Ishikawa (cell line): ENCODE results near the gene GDF10.

Experiments used
- CEBPB ChIP-seq: IDR thresholded peaks from 2 replicates; pipeline ENCODE4 v1.6.1; 2012
- CREB1 ChIP-seq: IDR thresholded peaks from 2 replicates; pipeline ENCODE4 v1.6.1; 2012; ENCODE audit warnings: low read depth
- EGR1 ChIP-seq: IDR thresholded peaks from 2 replicates; pipeline ENCODE4 v1.6.1; 2012
- EP300 ChIP-seq: IDR thresholded peaks from 2 replicates; pipeline ENCODE4 v1.6.1; 2012; ENCODE audit warnings: borderline replicate concordance
- FOXM1 ChIP-seq: IDR thresholded peaks from 2 replicates; pipeline ENCODE4 v1.6.1; 2012; ENCODE audit warnings: low read depth, borderline replicate concordance
- NFIC ChIP-seq: IDR thresholded peaks from 2 replicates; pipeline ENCODE4 v1.6.1; 2012
- RAD21 ChIP-seq: IDR thresholded peaks from 2 replicates; pipeline ENCODE4 v1.6.1; 2012; ENCODE audit warnings: low read depth
- TAF1 ChIP-seq: IDR thresholded peaks from 2 replicates; pipeline ENCODE4 v1.6.1; 2012; ENCODE audit warnings: low read depth, mild to moderate bottlenecking
- TCF12 ChIP-seq: IDR thresholded peaks from 2 replicates; pipeline ENCODE4 v1.6.1; 2012; ENCODE audit warnings: low read depth
- TEAD4 ChIP-seq: IDR thresholded peaks from 2 replicates; pipeline ENCODE4 v1.6.1; 2012
- YY1 ChIP-seq: IDR thresholded peaks from 2 replicates; pipeline ENCODE4 v1.6.1; 2012; ENCODE audit warnings: low read depth
- ZBTB7A ChIP-seq: IDR thresholded peaks from 2 replicates; pipeline ENCODE4 v1.6.1; 2012; ENCODE audit warnings: low read depth
- TF ChIP-seq, protein P1 (sequence below): IDR thresholded peaks from 2 replicates; pipeline ENCODE4 v1.6.1; 2012
- TF ChIP-seq, protein P2 (sequence below): IDR thresholded peaks from 2 replicates; pipeline ENCODE4 v1.6.1; 2012; ENCODE audit warnings: low read depth, mild to moderate bottlenecking
- TF ChIP-seq, protein P3 (sequence below): IDR thresholded peaks from 2 replicates; pipeline ENCODE4 v1.6.1; 2012

Gene GDF10

DNA sequence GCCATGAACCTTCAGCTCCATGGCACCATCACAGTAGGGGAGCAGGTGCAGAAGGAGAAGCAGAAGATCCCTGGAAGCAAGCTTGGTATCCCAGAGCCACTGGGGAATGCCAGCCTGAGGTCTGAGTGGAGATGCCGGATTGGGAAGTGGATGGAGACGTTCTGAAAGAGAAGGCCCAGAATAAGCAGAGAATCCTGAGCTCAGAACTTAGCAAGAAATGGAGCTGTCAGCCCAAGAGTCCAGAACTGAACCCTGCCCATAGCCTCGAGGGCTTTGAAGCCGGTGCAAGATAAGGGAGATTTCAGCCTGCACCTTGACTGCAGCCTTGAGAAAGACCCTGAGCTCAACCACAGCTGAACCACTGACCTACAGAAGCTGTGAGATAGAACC, 13.9 kb upstream of the GDF10 start:
- no peak for TF ChIP-seq FOXM1

DNA sequence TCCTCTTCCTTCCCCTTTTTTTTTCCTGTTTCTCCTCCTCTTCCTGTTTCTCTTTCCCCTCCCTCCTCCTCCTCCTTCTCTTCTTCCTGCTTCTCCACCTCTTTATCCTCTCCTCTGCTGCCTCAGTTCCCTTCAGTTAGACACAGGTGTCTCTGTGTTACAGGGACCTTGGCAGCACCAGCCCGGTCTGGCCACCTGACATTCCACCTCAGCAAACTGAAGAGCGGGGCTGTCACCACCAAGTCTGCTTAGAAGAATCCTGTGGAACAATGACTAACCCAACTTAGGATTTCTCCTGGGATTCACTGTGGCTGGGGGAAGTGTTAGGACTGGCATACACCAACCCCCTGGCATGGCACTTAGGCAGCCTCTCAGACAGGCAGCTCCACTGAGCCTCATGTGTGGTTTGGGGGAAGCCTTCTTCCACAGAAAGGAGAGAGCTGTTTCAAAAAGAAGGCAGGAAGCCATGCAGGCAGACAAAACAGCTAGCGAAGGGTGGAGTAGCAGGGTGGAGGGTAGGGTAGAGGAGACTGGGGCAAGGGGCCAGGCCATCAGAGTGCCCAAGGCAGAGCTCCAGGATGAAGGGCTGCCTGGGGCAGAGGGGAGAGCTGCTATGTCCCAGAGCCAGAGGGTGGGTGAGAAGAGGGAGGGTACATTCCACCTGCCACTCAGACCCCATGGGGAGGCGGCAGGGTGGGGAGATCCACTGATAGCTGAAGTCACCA, 13.2 kb upstream of the GDF10 start:
- TF ChIP-seq NFIC, result no peak
- no peak for TF ChIP-seq TCF12
- no peak for TF ChIP-seq EGR1
- no peak for TF ChIP-seq EP300
- no peak for TF ChIP-seq TEAD4
- no peak for TF ChIP-seq CREB1
- TF ChIP-seq, protein P1, sequence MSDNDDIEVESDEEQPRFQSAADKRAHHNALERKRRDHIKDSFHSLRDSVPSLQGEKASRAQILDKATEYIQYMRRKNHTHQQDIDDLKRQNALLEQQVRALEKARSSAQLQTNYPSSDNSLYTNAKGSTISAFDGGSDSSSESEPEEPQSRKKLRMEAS, result no peak

DNA sequence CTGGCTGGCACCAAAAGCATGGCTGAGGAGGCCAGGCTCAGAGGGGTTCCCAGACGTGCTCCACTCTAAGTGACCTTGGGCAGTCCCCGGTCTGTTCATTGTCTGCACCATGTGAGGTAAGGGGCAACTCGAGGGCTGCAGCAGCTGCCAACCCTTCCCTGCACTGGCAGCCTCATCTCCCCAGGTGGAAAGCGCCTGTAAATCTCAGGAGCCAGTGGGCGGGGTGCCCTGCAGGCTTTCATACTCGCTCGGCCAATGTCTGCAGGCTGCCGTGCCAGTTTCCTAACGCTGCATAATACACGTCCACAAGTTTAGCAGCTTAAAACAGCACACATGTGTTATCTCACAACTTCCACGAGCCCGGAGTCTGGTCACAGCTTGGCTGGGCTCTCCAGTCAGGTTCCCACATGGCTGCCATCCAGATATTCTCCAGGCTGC, 12.6 kb upstream of the GDF10 start:
- TF ChIP-seq TEAD4 (no peak), RAD21 (no peak), NFIC (no peak), ZBTB7A (no peak), EP300 (no peak), CEBPB (no peak), EGR1 (no peak), CREB1 (no peak), FOXM1 (no peak), YY1 (no peak), TAF1 (no peak), TCF12 (no peak)
- TF ChIP-seq, protein P2, sequence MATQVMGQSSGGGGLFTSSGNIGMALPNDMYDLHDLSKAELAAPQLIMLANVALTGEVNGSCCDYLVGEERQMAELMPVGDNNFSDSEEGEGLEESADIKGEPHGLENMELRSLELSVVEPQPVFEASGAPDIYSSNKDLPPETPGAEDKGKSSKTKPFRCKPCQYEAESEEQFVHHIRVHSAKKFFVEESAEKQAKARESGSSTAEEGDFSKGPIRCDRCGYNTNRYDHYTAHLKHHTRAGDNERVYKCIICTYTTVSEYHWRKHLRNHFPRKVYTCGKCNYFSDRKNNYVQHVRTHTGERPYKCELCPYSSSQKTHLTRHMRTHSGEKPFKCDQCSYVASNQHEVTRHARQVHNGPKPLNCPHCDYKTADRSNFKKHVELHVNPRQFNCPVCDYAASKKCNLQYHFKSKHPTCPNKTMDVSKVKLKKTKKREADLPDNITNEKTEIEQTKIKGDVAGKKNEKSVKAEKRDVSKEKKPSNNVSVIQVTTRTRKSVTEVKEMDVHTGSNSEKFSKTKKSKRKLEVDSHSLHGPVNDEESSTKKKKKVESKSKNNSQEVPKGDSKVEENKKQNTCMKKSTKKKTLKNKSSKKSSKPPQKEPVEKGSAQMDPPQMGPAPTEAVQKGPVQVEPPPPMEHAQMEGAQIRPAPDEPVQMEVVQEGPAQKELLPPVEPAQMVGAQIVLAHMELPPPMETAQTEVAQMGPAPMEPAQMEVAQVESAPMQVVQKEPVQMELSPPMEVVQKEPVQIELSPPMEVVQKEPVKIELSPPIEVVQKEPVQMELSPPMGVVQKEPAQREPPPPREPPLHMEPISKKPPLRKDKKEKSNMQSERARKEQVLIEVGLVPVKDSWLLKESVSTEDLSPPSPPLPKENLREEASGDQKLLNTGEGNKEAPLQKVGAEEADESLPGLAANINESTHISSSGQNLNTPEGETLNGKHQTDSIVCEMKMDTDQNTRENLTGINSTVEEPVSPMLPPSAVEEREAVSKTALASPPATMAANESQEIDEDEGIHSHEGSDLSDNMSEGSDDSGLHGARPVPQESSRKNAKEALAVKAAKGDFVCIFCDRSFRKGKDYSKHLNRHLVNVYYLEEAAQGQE, result no peak
- TF ChIP-seq, protein P1, result no peak
- TF ChIP-seq, protein P3, sequence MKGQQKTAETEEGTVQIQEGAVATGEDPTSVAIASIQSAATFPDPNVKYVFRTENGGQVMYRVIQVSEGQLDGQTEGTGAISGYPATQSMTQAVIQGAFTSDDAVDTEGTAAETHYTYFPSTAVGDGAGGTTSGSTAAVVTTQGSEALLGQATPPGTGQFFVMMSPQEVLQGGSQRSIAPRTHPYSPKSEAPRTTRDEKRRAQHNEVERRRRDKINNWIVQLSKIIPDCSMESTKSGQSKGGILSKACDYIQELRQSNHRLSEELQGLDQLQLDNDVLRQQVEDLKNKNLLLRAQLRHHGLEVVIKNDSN, result no peak

DNA sequence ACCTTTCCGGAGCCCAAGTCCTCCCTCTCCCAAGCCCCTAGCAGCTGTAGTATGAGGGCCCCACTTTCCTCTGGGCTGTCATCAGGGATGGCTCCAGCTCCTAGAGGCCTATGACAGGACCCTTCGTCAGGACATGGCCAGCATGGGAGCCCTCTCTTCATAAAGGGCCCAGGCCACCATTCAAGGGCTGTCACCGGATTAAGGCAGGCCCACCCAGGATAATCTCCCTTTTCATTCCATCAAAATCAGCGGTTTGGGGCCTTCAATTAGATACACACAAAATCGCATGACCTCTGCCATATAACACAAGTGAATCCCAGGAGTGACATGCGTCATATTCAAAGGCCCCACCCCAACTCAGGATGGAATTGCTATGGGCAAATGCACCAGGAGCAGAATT, 12.2 kb upstream of the GDF10 start:
- TF ChIP-seq NFIC, result no peak
- TF ChIP-seq FOXM1, result no peak
- TF ChIP-seq TCF12, result no peak
- TF ChIP-seq ZBTB7A, result no peak
- no peak for TF ChIP-seq CEBPB
- TF ChIP-seq YY1, result no peak
- no peak for TF ChIP-seq CREB1
- TF ChIP-seq, protein P2, result no peak
- TF ChIP-seq TAF1, result no peak
- TF ChIP-seq RAD21, result no peak
- TF ChIP-seq EGR1, result no peak
- TF ChIP-seq, protein P3, result no peak

DNA sequence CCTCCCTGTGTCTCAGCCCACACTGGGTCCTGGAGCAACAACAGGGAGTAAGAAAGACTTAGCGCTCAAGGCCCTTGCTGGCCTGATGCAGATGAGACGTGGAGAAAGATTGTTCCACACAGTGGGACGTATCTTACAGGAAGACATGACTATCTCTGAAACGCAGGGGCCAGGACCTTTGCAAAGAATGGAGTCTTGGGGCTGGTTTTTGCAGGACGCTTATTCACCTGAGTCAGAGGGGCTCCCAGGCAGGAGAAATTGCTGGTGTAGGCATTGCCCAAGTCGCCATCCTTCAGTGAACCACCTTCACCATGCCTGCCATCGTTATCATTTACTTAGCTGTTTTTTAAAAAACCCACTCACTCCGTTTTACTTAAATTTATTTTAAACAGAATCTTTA, 11.8 kb upstream of the GDF10 start:
- no peak for TF ChIP-seq TAF1

DNA sequence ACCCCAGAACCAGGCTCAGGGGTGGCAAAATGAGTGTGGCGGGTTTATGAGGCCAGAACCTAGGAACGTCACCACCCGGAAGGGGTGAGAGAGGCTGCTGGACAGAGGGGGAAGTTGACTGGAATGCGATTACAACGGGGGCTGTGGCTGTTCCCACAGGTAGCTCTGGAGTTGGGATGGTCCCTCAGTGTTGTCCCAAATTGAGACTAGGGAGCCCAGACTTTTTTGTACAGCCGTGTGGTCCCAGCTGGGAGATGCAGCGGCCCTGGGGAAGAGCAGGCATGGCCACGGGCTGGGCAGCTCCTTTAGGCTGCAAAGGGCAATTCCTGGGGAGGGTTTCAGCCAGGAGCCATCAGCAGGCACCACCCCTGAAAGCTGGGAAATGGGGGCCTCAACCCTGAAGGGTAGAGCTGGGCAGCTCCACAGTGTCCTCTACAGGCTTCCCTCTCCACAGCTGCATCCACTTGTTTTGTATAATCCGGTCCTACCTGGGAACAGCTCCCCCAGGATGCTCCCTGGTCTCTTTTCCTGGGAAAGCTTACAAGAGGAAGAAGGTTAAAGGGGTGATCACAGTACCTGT, 11.0 kb upstream of the GDF10 start:
- TF ChIP-seq YY1 (no peak), EGR1 (no peak), TAF1 (no peak), ZBTB7A (no peak), CEBPB (no peak), EP300 (no peak), FOXM1 (no peak), TEAD4 (no peak), CREB1 (no peak)
- TF ChIP-seq, protein P2, result no peak
- TF ChIP-seq, protein P1, result no peak
